Lower lobe of right lung (tissue), 2 donors: ENCODE data around the gene TNFRSF12A. TPM values are rescaled to one million over a fixed set of nuclear protein-coding genes. Genes with fewer than 3 reads are reported as not detected.

Experiments
- ATAC-seq, 2 donors: fragments of 200-7000 bp; cut with Tn5 transposase; one replicate each; pipeline ENCODE4 v1.9.1; 2020 to 2022; ENCODE audit warnings: mild to moderate bottlenecking in 2 of 2, moderate library complexity in 2 of 2
- DNase-seq: peaks from one replicate; pipeline ENCODE4 v3.0.0-alpha.2; 2020
- H3K27ac ChIP-seq: fragments of 200-600 bp; one replicate; pipeline ENCODE4 v1.8.0; 2022
- H3K27me3 ChIP-seq: fragments of 200-600 bp; one replicate; pipeline ENCODE4 v1.8.0; 2022; ENCODE audit warnings: low read depth
- H3K36me3 ChIP-seq: fragments of 200-600 bp; one replicate; pipeline ENCODE4 v1.8.0; 2022; ENCODE audit warnings: mild to moderate bottlenecking
- H3K4me1 ChIP-seq: fragments of 200-600 bp; one replicate; pipeline ENCODE4 v1.8.0; 2022
- H3K4me3 ChIP-seq: fragments of 200-600 bp; one replicate; pipeline ENCODE4 v1.8.0; 2022; ENCODE audit warnings: mild to moderate bottlenecking
- H3K9me3 ChIP-seq: fragments of 200-600 bp; one replicate; pipeline ENCODE4 v1.8.0; 2022
- intact Hi-C: fragments of 100-400 bp; cut with DNase I; formaldehyde crosslinking; loops from one replicate; pipeline ENCODE4 v1.11.0; 2022
- total RNA-seq: library from RNA; stranded (reverse); fragmentation: NEBNext Ultra II Directional; extraction: Animal tissue kit (Norgen Biotek cat#: 25700); gene quantifications from one replicate; pipeline ENCODE4 v1.2.1, GENCODE V29; 2021
- TF ChIP-seq, protein P1 (sequence below): fragments of 200-600 bp; IDR thresholded peaks from one replicate; pipeline ENCODE4 v1.8.0; 2022; ENCODE audit warnings: antibody characterized with exemption, mild to moderate bottlenecking
- donor health status: DM: no; HTN: yes; CAD: no; lungs with severe emphysema.

TNFRSF12A gene
- total RNA-seq, 1 donor from 2014 or later, result 28.8 TPM

DNA sequence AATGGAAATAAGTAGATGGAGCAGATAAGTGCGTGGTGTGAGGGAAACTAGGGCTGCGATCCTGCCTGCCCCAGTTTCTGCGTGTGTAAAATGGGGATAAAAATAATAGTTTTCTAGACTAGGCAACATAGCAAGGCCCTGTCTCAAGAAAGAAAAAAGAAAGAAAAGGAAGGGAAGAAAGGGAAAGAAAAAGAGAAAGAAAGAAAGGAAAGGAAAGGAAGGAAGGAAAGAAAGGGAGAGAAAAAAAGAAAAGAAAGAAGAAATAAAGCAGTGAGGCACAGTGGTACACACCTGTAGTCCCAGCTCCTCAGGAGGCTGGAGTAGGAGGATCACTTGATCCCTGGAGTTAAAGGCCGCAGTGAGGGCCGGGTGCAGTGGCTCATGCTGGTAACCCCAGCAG lies 37.8 kb upstream of the TNFRSF12A start:
- TF ChIP-seq, protein P1, sequence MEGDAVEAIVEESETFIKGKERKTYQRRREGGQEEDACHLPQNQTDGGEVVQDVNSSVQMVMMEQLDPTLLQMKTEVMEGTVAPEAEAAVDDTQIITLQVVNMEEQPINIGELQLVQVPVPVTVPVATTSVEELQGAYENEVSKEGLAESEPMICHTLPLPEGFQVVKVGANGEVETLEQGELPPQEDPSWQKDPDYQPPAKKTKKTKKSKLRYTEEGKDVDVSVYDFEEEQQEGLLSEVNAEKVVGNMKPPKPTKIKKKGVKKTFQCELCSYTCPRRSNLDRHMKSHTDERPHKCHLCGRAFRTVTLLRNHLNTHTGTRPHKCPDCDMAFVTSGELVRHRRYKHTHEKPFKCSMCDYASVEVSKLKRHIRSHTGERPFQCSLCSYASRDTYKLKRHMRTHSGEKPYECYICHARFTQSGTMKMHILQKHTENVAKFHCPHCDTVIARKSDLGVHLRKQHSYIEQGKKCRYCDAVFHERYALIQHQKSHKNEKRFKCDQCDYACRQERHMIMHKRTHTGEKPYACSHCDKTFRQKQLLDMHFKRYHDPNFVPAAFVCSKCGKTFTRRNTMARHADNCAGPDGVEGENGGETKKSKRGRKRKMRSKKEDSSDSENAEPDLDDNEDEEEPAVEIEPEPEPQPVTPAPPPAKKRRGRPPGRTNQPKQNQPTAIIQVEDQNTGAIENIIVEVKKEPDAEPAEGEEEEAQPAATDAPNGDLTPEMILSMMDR, result no peak
- ATAC-seq (no peak), DNase-seq (no peak)
- no peaks in the 10 kb centered on the region for H3K9me3 ChIP-seq
- H3K4me1 ChIP-seq, result peaks cover 33% of the 10 kb centered on the region
- peaks cover 9% of the 10 kb centered on the region for H3K27me3 ChIP-seq
- no peak overlapping the region for H3K4me3 ChIP-seq
- no peak overlapping the region for H3K27ac ChIP-seq
- intact Hi-C loops, result no loop called here
- H3K36me3 ChIP-seq, result no peaks in the 10 kb centered on the region

DNA sequence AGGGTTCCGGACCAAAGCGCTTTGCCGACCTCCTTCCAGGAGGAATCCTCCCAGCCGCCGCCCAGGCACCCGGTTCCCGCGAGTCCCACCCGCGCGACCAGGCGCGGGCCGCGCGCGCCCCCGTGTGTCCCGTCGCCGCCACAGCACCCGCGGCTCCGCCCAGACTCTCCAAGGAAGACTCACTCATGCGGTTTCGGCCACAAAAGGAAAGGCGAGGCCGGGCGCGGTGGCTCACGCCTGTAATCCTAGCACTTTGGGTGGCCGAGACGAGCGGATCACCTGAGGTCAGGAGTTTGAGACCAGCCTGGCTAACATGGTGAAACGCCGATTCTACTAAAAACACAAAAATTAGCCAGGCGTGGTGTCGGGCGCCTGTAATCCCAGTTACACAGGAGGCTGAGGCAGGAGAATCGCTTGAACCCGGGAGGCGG lies 36.4 kb upstream of the TNFRSF12A start:
- Histone ChIP-seq H3K4me1 (peaks cover 26% of the 10 kb centered on the region), H3K36me3 (no peaks in the 10 kb centered on the region), H3K4me3 (peak overlapping the region; percentile 37), H3K27ac (no peak overlapping the region), H3K27me3 (peaks cover 14% of the 10 kb centered on the region), H3K9me3 (no peaks in the 10 kb centered on the region)
- TF ChIP-seq, protein P1, result peak; percentile 95
- intact Hi-C loops, result no loop called here
- ATAC-seq (peak; percentile 76 to 78), DNase-seq (peak; percentile 88)

DNA sequence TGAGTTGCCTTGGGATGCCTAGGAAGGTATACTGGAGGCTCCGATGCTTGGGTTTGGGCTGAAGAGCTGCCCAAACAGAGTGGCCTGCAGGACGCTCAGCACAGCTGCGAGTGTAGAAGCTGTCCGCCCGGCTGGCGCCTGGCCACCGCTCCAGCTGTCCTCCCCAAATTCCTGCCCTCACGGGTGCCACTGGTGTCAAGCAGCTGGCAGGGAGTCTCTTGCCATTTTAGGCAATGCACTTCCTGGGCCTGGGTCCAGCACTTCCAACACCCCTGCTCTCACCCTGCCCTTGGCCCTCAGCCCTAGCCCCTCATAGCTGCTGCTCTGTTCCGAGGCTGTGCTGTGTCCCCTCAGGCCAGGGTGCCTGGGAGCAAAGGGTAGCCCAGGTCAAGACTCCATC lies 34.7 kb upstream of the TNFRSF12A start:
- Histone ChIP-seq H3K27me3 (peaks cover 9% of the 10 kb centered on the region), H3K4me3 (no peak overlapping the region), H3K36me3 (no peaks in the 10 kb centered on the region), H3K27ac (no peak overlapping the region), H3K4me1 (peaks cover 17% of the 10 kb centered on the region), H3K9me3 (no peaks in the 10 kb centered on the region)
- DNase-seq (no peak), ATAC-seq (no peak)
- intact Hi-C loops, result no loop called here
- TF ChIP-seq, protein P1, result no peak

DNA sequence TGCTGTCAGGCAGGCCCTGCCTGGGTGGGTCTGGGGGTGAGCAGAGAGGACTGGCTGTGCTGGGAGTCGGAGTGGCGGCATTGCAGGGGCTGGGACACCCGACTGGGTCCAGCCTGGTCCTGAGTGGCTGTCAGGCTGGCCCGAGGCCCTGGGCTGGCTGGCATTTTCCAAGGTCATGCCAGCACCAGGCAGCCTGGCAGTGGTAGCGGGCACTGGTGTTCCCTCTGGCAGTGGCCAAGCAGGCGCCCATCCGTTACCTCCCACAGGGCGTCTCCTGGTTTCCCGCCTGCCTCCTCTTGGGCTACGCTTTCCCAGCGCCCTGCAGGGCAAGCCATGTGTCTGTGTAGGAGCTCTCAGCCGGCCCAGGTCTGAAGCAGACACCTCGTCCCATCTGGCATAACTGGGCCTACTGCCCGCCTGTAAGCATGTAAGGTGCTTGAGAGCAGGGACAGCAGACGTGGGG lies 34.2 kb upstream of the TNFRSF12A start:
- ATAC-seq (no peak), DNase-seq (no peak)
- H3K9me3 ChIP-seq, result no peaks in the 10 kb centered on the region
- H3K4me3 ChIP-seq, result no peak overlapping the region
- H3K4me1 ChIP-seq, result peaks cover 14% of the 10 kb centered on the region
- no peak overlapping the region for H3K27ac ChIP-seq
- intact Hi-C loops, result no loop called here
- H3K27me3 ChIP-seq, result peaks cover 9% of the 10 kb centered on the region
- TF ChIP-seq, protein P1, result no peak
- no peaks in the 10 kb centered on the region for H3K36me3 ChIP-seq

DNA sequence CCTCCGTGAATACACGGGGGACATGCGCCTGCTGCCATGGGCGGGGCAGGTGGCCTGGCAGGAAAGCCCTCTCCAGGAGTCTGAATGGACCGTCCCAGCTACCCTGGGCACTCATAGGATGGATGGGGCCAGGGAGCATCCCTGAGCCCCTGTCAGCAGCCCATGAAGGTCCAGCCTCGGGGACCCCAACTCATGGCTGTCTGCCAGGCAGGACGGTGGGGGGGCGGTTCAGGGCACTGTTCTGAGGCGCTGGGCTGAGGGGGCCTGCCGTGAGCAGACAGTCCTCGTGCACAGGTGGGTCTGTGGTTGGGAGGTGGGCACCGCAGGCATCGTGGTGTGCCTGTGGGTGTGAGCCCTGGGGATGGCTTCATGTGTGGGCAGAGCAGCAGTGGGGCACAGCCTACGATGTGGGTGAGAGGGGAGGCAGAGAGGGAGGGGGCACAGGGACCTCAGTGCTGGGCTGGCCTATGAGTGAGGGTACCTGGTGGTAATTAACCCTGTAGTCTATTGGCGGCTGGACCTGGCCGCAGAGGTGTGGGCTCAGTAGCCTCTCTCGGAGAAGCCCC lies 33.5 kb upstream of the TNFRSF12A start:
- intact Hi-C loops, result no loop called here
- ATAC-seq (no peak), DNase-seq (no peak)
- TF ChIP-seq, protein P1, result no peak
- Histone ChIP-seq H3K4me1 (peaks cover 11% of the 10 kb centered on the region), H3K27me3 (peaks cover 9% of the 10 kb centered on the region), H3K4me3 (no peak overlapping the region), H3K27ac (no peak overlapping the region), H3K9me3 (no peaks in the 10 kb centered on the region), H3K36me3 (no peaks in the 10 kb centered on the region)
